GM21367 (cell line): ENCODE data around the gene PRELID2.
"Not testable (repeated sequence)": the region's sequence is repeated elsewhere in the genome, so short reads cannot be mapped to it uniquely, and the experiment has no call there.

ENCODE experiments used
- ATAC-seq: cut with Tn5 transposase; IDR thresholded peaks from one replicate; pipeline ENCODE4 v1.9.1; 2021; ENCODE audit not compliant: unreplicated experiment

Gene PRELID2

GRCh38 chr5:145752947-145753346 lies 82.2 kb downstream of the PRELID2 start:
- no peak for ATAC-seq

GRCh38 chr5:145752534-145752933 lies 82.6 kb downstream of the PRELID2 start:
- no peak for ATAC-seq

- ATAC-seq = no peak
Measured at GRCh38 chr5:145750199-145750598, 84.9 kb downstream of the PRELID2 start.

- ATAC-seq = no peak
Measured at GRCh38 chr5:145743396-145744061, 91.6 kb downstream of the PRELID2 start.

- no peak for ATAC-seq
Measured at GRCh38 chr5:145739843-145740242, 95.3 kb downstream of the PRELID2 start.

- ATAC-seq = no peak
Measured at GRCh38 chr5:145738227-145738626, 96.9 kb downstream of the PRELID2 start.

GRCh38 chr5:145737578-145737977 lies 97.6 kb downstream of the PRELID2 start:
- no peak for ATAC-seq

GRCh38 chr5:145729956-145730355 lies 105.2 kb downstream of the PRELID2 start:
- not testable (repeated sequence) for ATAC-seq

- ATAC-seq = no peak
Measured at GRCh38 chr5:145723516-145723915, 111.6 kb downstream of the PRELID2 start.

- ATAC-seq = no peak
Measured at GRCh38 chr5:145718956-145719355, 116.2 kb downstream of the PRELID2 start.

- no peak for ATAC-seq
Measured at GRCh38 chr5:145715412-145715811, 119.7 kb downstream of the PRELID2 start.

GRCh38 chr5:145712245-145712644 lies 122.9 kb downstream of the PRELID2 start:
- ATAC-seq = no peak

- no peak for ATAC-seq
Measured at GRCh38 chr5:145711417-145711816, 123.7 kb downstream of the PRELID2 start.
